GM23338 (cell line): ENCODE results near the gene MARK3. TPM values are rescaled to one million over a fixed set of nuclear protein-coding genes. Genes with fewer than 3 reads are reported as not detected.

Experiments
- ATAC-seq: fragments of 200-7000 bp; cut with Tn5 transposase; 3 replicates; pipeline ENCODE4 v1.9.1; 2020
- DNase-seq: peaks from one replicate; pipeline ENCODE4 v3.0.0-alpha.2; 2015; ENCODE audit warnings: low spot score
- H2AFZ ChIP-seq: fragments of 200-600 bp; sonication (generic); 2 replicates; pipeline ENCODE4 v1.8.0; 2016; ENCODE audit warnings: antibody characterized with exemption, mild to moderate bottlenecking, moderate library complexity
- H3F3A ChIP-seq: fragments of 200-600 bp; sonication (generic); replicated peaks from 2 replicates; pipeline ENCODE4 v1.8.0; 2017; ENCODE audit warnings: antibody characterized with exemption, mixed run types, low read depth
- H3K27ac ChIP-seq: fragments of 200-600 bp; sonication (generic); 2 replicates; pipeline ENCODE4 v1.6.1; 2016; ENCODE audit warnings: low read depth
- H3K27me3 ChIP-seq: fragments of 200-600 bp; sonication (generic); 2 replicates; pipeline ENCODE4 v1.8.0; 2016; ENCODE audit warnings: mild to moderate bottlenecking, mixed run types, moderate library complexity; ENCODE audit not compliant: insufficient read depth
- H3K36me3 ChIP-seq: fragments of 200-600 bp; sonication (generic); 2 replicates; pipeline ENCODE4 v1.8.0; 2016; ENCODE audit warnings: mild to moderate bottlenecking; ENCODE audit not compliant: insufficient read depth
- H3K4me1 ChIP-seq: fragments of 200-600 bp; sonication (generic); 2 replicates; pipeline ENCODE4 v1.8.0; 2016; ENCODE audit warnings: mild to moderate bottlenecking, moderate library complexity; ENCODE audit not compliant: insufficient read depth
- H3K4me2 ChIP-seq: fragments of 200-600 bp; sonication (generic); 2 replicates; pipeline ENCODE4 v1.7.1; 2017; ENCODE audit warnings: mixed run types
- H3K4me3 ChIP-seq: fragments of 200-600 bp; sonication (generic); 2 replicates; pipeline ENCODE4 v1.6.1; 2016; ENCODE audit warnings: mixed run types
- H3K79me2 ChIP-seq: fragments of 200-600 bp; sonication (generic); replicated peaks from 2 replicates; pipeline ENCODE4 v1.8.0; 2017; ENCODE audit warnings: mild to moderate bottlenecking; ENCODE audit not compliant: insufficient read depth
- H3K9me2 ChIP-seq: fragments of 200-600 bp; sonication (generic); 2 replicates; pipeline ENCODE4 v1.8.0; 2017; ENCODE audit not compliant: insufficient read depth
- H4K20me1 ChIP-seq: fragments of 200-600 bp; sonication (generic); replicated peaks from 2 replicates; pipeline ENCODE4 v1.8.0; 2017; ENCODE audit warnings: mild to moderate bottlenecking; ENCODE audit not compliant: insufficient read depth
- H3K27ac Mint-ChIP-seq: 2 replicates; pipeline ENCODE4 v1.8.0; 2020; ENCODE audit warnings: inconsistent platforms, mild to moderate bottlenecking, moderate library complexity, mixed read lengths
- H3K27me3 Mint-ChIP-seq: 3 replicates; pipeline ENCODE4 v1.8.0; 2022; ENCODE audit warnings: low read depth, mild to moderate bottlenecking, moderate library complexity, mixed read lengths, inconsistent platforms; ENCODE audit not compliant: insufficient read depth, poor library complexity
- H3K36me3 Mint-ChIP-seq: 3 replicates; pipeline ENCODE4 v1.8.0; 2021; ENCODE audit warnings: low read depth, mild to moderate bottlenecking, inconsistent platforms, moderate library complexity, mixed read lengths
- H3K4me1 Mint-ChIP-seq: 3 replicates; pipeline ENCODE4 v1.8.0; 2020; ENCODE audit warnings: mild to moderate bottlenecking, inconsistent platforms, mixed read lengths
- H3K4me3 Mint-ChIP-seq: 3 replicates; pipeline ENCODE4 v1.8.0; 2021; ENCODE audit warnings: moderate library complexity, mild to moderate bottlenecking, inconsistent platforms, mixed read lengths
- H3K9me3 Mint-ChIP-seq: 3 replicates; pipeline ENCODE4 v1.8.0; 2020; ENCODE audit warnings: moderate library complexity, mild to moderate bottlenecking, inconsistent platforms, mixed read lengths
- EZH2 ChIP-seq: fragments of 200-600 bp; sonication (generic); IDR thresholded peaks from one replicate; pipeline ENCODE4 v1.8.0; 2017; ENCODE audit warnings: antibody characterized with exemption, mild to moderate bottlenecking, low read depth; ENCODE audit not compliant: unreplicated experiment
- EZH2phosphoT487 ChIP-seq: fragments of 200-600 bp; sonication (generic); IDR thresholded peaks from one replicate; pipeline ENCODE4 v1.8.1; 2018; ENCODE audit warnings: antibody characterized with exemption; ENCODE audit not compliant: unreplicated experiment
- JUNB ChIP-seq: IDR thresholded peaks from one replicate; pipeline ENCODE4 v1.6.1; 2016; ENCODE audit warnings: antibody characterized with exemption; ENCODE audit not compliant: unreplicated experiment
- NANOG ChIP-seq: IDR thresholded peaks from 2 replicates; pipeline ENCODE4 v1.6.1; 2016; ENCODE audit warnings: antibody characterized with exemption, borderline replicate concordance
- POLR2AphosphoS5 ChIP-seq: IDR thresholded peaks from 2 replicates; pipeline ENCODE4 v1.6.1; 2016; ENCODE audit warnings: antibody characterized with exemption, low read depth
- STAT1 ChIP-seq: IDR thresholded peaks from one replicate; pipeline ENCODE4 v1.6.1; 2016; ENCODE audit warnings: antibody characterized with exemption; ENCODE audit not compliant: unreplicated experiment
- ZNF114 ChIP-seq: fragments of 250-450 bp; sonication (Bioruptor Pico); IDR thresholded peaks from 2 replicates; pipeline ENCODE4 v1.5.0; 2020; ENCODE audit warnings: mild to moderate bottlenecking, moderate library complexity
- ZNF462 ChIP-seq: fragments of 250-450 bp; sonication (Bioruptor Pico); IDR thresholded peaks from 2 replicates; pipeline ENCODE4 v1.5.0; 2020; ENCODE audit warnings: mild to moderate bottlenecking, moderate library complexity
- polyA plus RNA-seq: library from polyadenylated mRNA; unstranded; fragments of >200 nt; fragmentation: Nextera tagmentation; extraction: Ambion mirVana; gene quantifications from 2 replicates; pipeline ENCODE4 v1.2.1, GENCODE V29; 2016
- total RNA-seq: library from RNA; depleted of rRNA; stranded (reverse); fragments of >200 nt; shearing (Covaris generic); gene quantifications from 2 replicates; pipeline ENCODE4 v1.2.3, GENCODE V29; 2014

The MARK3 gene
- total and polyA plus RNA-seq, 2 experiments from 2014 or later, result 45.9 to 69.7 TPM

- H2AFZ ChIP-seq, result no peak overlapping the region
- peaks cover 9% of the 10 kb centered on the region; the same call in 2 of the 3 replicates for H3K36me3 Mint-ChIP-seq
- no peak for ATAC-seq
- no peaks in the 10 kb centered on the region for H3K9me3 Mint-ChIP-seq
- no peak overlapping the region for H3K4me3 ChIP-seq
- no peaks in the 10 kb centered on the region; the same call in 1 of the 2 replicates for H3F3A ChIP-seq
- H3K27ac ChIP-seq, result no peak overlapping the region
- H3K4me2 ChIP-seq, result no peak overlapping the region
- no peak for DNase-seq
- H3K36me3 ChIP-seq, result no peaks in the 10 kb centered on the region
- peaks cover 20% of the 10 kb centered on the region; the same call in 2 of the 3 replicates for H3K4me1 Mint-ChIP-seq
- H3K4me1 ChIP-seq, result peaks cover 14% of the 10 kb centered on the region
- H3K4me3 Mint-ChIP-seq, result no peak overlapping the region
- no peak overlapping the region for H3K27ac Mint-ChIP-seq
- no peaks in the 10 kb centered on the region for H3K27me3 ChIP-seq
- peaks cover 8% of the 10 kb centered on the region for H4K20me1 ChIP-seq
- peaks cover 32% of the 10 kb centered on the region for H3K79me2 ChIP-seq
- H3K27me3 Mint-ChIP-seq, result no peaks in the 10 kb centered on the region
- no peak for TF ChIP-seq STAT1
- no peak for TF ChIP-seq NANOG
- TF ChIP-seq POLR2AphosphoS5, result no peak
- TF ChIP-seq ZNF462 (CRISPR knock-in tag), result no peak
- no peak for TF ChIP-seq EZH2
- TF ChIP-seq JUNB, result no peak
- TF ChIP-seq EZH2phosphoT487, result no peak
- TF ChIP-seq ZNF114, result no peak
- H3K9me2 ChIP-seq, result no peaks in the 10 kb centered on the region
Measured at GRCh38 chr14:103453791-103454190, 68.6 kb downstream of the MARK3 start.
